IgD-negative memory B cell (primary cell): ENCODE results near the gene PRSS22. TPM values are rescaled to one million over a fixed set of nuclear protein-coding genes. Genes with fewer than 3 reads are reported as not detected.

ENCODE experiments used
- H3K27ac Mint-ChIP-seq, 3 donors: one replicate each; pipeline ENCODE4 v1.8.0; 2020 to 2022; ENCODE audit warnings: mild to moderate bottlenecking in 3 of 3, mixed read lengths in 3 of 3, moderate library complexity in 1 of 3
- H3K27me3 Mint-ChIP-seq: one replicate; pipeline ENCODE4 v1.8.0; 2021; ENCODE audit warnings: mixed read lengths
- H3K36me3 Mint-ChIP-seq: one replicate; pipeline ENCODE4 v1.8.0; 2020; ENCODE audit warnings: mild to moderate bottlenecking, mixed read lengths
- H3K4me1 Mint-ChIP-seq, 3 donors: one replicate each; pipeline ENCODE4 v1.8.0; 2020 to 2022; ENCODE audit warnings: mixed read lengths in 3 of 3, mild to moderate bottlenecking in 1 of 3
- H3K4me3 Mint-ChIP-seq, 4 donors: one replicate each; pipeline ENCODE4 v1.8.0; 2020 to 2022; ENCODE audit warnings: mild to moderate bottlenecking in 4 of 4, mixed read lengths in 4 of 4, moderate library complexity in 3 of 4
- H3K9me3 Mint-ChIP-seq, 3 donors: one replicate each; pipeline ENCODE4 v1.8.0; 2020 to 2021; ENCODE audit warnings: mixed read lengths in 3 of 3, mild to moderate bottlenecking in 1 of 3
- polyA plus RNA-seq: library from polyadenylated mRNA; unstranded; fragments of 300-500 nt; fragmentation: Illumina TruSeq; gene quantifications from one replicate; pipeline ENCODE4 v1.2.3, GENCODE V29; 2021

PRSS22 gene
- polyA plus RNA-seq, 1 donor from 2014 or later: not detected

DNA sequence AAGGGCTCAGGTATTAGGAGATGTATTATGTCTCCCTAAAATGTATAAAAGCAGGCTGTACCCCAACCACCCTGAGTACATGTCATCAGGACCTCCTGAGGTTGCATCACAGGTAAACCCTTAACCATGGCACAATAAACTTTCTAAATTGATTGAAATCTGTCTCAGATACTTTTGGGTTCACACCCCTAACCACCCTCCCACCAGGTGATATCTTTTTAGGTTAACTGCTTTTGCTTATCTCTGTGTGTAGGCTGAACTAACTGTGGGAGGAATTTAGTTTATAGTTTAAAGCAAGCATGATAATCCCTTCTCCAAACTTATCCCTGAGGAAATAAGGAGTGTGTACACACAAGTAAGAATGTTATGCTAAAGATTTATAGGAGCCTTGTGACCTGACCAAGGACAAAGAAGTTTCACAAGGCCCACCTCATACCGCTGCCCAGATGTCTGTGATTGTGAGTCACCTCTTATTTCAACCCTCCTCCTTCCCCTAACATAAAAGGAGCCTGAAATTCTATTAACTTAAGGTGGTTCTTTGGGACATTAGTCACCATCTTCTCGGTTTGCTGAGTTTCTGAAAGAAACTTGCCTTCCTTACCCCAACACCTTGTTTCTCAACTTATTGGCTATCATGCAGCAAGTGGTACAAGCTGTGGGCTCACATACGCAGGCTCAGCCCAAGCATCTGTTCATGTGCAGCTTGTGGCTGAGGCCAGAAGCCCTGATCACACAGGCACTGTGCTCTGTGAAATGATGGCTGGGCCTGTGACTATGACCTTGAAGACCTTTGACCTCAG, 11.3 kb downstream of the PRSS22 start:
- Mint-ChIP-seq H3K4me3 (no peak overlapping the region), H3K9me3 (peaks cover 0 to 6% (median 0%) of the 10 kb centered on the region in 3 donors), H3K4me1 (peaks cover 0 to 4% (median 3%) of the 10 kb centered on the region in 3 donors), H3K27me3 (peaks cover 21% of the 10 kb centered on the region), H3K27ac (no peak overlapping the region), H3K36me3 (no peaks in the 10 kb centered on the region)

DNA sequence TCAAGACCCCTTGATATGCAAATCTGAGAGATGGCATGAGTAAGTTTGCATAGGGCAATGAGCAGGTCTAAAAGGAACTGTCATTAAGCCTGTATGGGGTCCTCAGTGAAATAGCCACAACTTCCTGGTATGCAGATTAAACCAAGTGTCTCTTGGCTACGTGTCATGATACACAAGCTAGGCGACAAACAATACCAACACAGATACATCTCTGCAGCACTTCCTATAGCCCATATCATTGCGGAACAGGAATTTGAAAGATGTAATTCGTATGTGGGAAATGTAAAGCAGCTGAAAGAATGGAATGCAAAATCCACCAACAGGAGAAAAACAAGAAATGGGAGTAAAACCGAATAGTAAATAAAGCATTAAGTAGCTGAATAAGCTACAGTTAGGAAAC, 12.9 kb downstream of the PRSS22 start:
- Mint-ChIP-seq H3K27ac (no peak overlapping the region), H3K9me3 (peaks cover 0 to 7% (median 0%) of the 10 kb centered on the region in 3 donors), H3K36me3 (no peaks in the 10 kb centered on the region), H3K4me3 (no peak overlapping the region), H3K4me1 (peaks cover 1 to 5% (median 4%) of the 10 kb centered on the region in 3 donors), H3K27me3 (peaks cover 21% of the 10 kb centered on the region)

DNA sequence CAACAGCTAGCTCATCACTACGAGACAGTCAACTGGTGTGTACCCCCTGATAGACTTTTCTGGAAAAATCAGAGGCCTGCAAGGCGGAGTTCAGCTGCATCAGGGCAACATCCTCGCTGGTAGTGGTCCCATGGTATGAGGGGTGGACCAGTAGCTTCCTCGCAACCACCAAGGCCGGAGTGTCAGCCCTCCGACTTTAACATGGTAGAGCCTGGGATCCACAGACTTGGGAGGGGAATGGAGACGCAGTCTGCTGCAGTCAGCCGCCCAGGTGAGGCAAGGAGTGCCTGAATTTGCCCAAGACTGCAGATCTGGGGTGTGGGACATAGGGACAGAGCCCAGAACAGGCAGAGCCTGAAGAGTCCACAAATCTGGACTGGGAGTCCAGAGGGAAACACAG, 14.4 kb downstream of the PRSS22 start:
- H3K4me1 Mint-ChIP-seq: peaks cover 1 to 5% (median 4%) of the 10 kb centered on the region in 3 donors
- H3K36me3 Mint-ChIP-seq: no peaks in the 10 kb centered on the region
- peaks cover 12% of the 10 kb centered on the region for H3K27me3 Mint-ChIP-seq
- peak overlapping the region in 2 of 3 donors; percentile 47 to 60 for H3K27ac Mint-ChIP-seq
- H3K4me3 Mint-ChIP-seq: peak overlapping the region in 1 of 4 donors; percentile 67
- H3K9me3 Mint-ChIP-seq: peaks cover 0 to 7% (median 0%) of the 10 kb centered on the region in 3 donors

DNA sequence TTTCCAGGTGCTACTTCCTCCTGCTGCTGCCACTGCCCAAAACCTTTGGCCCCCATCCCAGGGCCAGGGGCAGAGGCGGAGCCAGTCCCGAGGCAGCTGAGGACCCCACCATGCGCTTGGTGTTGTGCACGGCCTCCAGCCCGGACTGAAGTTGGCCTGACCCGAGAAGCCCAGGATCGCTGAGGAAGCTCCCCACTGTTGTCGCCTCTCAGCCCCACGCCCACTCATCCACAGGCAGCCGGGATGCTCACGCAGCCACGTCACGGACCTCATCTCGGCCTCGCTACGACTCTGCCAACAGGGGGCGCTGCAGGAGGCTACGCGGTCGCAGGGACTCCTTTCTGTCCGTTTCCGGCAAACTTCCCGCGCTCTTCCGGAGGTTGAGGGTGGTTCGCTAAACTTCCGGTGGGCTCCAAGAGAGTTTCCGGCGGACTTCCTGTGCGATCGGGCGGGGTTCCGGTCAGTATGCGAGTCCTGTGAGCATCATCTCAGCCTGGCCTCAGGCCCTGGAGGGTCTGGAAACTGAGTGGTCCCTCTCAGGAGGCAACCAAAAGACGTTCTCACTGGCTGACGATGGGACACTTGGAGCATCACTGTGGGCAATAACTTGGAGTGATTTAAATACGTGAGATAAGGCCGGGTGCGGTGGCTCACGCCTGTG, 15.5 kb downstream of the PRSS22 start:
- no peak overlapping the region for H3K27ac Mint-ChIP-seq
- H3K4me3 Mint-ChIP-seq: peak overlapping the region in 3 of 4 donors; percentile 9 to 70 (median 24)
- H3K36me3 Mint-ChIP-seq: no peaks in the 10 kb centered on the region
- peaks cover 4 to 9% (median 5%) of the 10 kb centered on the region in 3 donors for H3K4me1 Mint-ChIP-seq
- H3K27me3 Mint-ChIP-seq: peaks cover 15% of the 10 kb centered on the region
- H3K9me3 Mint-ChIP-seq: peaks cover 0 to 7% (median 0%) of the 10 kb centered on the region in 3 donors

DNA sequence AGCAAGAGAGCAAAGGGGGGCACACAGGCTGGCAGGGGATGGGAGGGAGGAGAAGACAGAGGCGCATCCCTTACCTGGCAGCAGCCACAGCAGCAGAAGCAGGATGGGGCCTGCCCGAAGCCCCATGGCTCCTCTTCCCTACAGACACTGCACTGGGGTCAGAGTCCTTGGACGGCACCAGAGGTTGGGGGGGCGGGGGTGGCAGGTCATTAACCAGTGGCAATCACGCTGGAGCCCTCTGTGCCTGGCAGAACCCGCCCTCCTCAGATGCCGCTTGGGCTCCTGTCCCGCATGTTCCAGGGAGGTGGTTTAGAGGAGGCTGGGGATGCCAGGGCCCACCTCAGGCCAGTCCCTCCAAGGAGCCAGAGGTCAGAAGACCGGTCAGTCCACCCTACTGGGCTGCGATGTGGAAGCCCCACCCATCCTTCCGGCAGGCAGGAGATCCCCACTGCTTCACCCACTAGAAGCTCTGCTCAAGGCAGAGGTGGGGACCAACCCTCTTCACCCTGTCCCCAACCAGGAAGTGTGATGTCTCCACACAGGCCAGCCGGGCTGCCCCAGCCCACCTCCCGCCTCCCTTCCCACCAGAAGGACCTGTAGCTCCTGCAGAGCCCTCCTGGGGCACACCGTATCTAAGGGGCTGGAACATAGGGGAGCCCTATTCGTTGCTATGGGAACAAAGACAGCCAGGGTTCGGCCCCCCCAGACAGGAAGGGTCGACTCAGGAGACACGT, 16.2 kb downstream of the PRSS22 start:
- Mint-ChIP-seq H3K27ac (peak overlapping the region in 1 of 3 donors; percentile 13), H3K36me3 (no peaks in the 10 kb centered on the region), H3K9me3 (peaks cover 0 to 10% (median 0%) of the 10 kb centered on the region in 3 donors), H3K27me3 (peaks cover 9% of the 10 kb centered on the region), H3K4me1 (peaks cover 4 to 9% (median 5%) of the 10 kb centered on the region in 3 donors), H3K4me3 (peak overlapping the region in 1 of 4 donors; percentile 70)

DNA sequence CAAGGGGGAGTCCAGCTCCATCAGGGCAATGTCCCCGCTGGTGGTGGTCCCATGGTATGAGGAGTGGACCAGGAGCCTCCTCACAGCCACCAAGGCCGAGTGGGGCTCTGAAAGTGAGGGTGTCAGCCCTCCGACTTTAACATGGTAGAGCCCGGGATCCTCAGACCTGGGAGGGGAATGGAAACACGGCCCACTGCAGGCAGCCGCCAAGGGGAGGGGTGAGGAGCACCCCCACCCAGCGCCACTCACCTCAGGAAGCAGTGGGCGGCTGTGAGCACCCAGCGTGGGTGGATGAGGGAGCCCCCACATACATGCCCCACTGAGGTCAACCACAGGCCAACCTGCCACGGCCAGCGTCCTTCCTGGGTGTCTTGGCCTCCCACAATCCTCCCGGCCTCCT, 17.1 kb downstream of the PRSS22 start:
- H3K4me3 Mint-ChIP-seq: peak overlapping the region in 1 of 4 donors; percentile 54
- H3K9me3 Mint-ChIP-seq: peaks cover 0 to 6% (median 0%) of the 10 kb centered on the region in 3 donors
- no peak overlapping the region for H3K27ac Mint-ChIP-seq
- peaks cover 6% of the 10 kb centered on the region for H3K27me3 Mint-ChIP-seq
- H3K36me3 Mint-ChIP-seq: no peaks in the 10 kb centered on the region
- H3K4me1 Mint-ChIP-seq: peaks cover 4 to 9% (median 5%) of the 10 kb centered on the region in 3 donors

DNA sequence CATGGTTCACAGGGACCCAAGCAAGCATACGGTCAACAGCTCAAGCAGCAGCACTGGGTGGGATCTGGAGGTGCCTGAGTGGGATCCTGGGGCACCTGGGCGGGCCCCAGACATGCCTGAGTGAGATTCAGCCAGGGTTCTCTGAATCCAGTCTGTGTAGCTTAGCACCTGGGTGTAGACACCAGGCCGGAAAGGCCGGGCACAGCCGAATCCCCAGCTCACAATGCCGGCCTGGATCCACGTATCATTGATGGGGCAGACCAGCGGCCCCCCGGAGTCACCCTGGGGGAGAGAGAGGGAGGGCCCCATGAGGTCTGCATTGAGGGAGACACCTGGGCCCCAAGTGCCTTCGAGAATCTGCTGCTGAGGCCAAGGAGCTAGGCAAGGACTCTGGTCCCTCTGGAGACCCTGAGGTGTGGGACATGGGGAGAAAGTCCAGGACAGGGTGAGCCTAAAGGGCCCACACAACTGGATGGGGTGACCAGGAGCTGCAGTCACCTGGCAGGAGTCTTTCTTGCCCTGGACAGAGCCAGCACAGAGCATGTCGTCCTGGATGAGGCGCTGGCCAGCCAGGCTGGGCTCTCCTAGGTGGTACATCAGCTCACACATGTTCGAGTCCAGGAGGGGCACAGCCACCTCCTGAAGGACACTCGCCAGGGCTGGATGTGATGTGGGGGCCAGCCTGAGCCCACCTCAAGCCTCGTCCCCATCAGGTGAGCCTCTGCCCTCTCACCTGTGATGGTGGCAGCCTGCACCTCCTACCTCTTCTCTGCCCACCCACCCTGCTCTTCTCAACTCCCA, 18.1 kb downstream of the PRSS22 start:
- Mint-ChIP-seq H3K36me3 (no peaks in the 10 kb centered on the region), H3K9me3 (peaks cover 0 to 5% (median 0%) of the 10 kb centered on the region in 3 donors), H3K27ac (no peak overlapping the region), H3K4me1 (peaks cover 4 to 9% (median 5%) of the 10 kb centered on the region in 3 donors), H3K27me3 (peaks cover 8% of the 10 kb centered on the region), H3K4me3 (no peak overlapping the region)

DNA sequence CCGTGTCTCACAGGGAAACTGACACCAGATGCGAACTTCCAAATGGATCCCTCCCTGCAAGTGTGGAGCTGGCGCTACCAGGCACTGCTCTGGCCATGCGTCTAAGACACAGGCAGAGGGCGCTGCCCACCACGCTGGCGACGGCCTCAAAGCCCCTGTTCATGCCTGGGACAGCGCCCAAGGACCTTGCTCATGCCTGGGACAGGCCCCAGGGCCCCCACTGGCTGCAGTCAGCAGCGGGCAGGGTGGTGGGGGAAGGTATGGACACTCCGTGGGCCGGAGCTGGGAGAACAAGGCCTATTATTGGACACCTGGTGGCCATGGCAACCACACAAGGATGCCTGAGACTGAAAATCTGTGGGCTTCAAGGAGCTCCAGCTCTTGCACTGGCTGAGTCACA, 19.0 kb downstream of the PRSS22 start:
- Mint-ChIP-seq H3K9me3 (peaks cover 0 to 4% (median 0%) of the 10 kb centered on the region in 3 donors), H3K27ac (no peak overlapping the region), H3K36me3 (no peaks in the 10 kb centered on the region), H3K4me3 (peak overlapping the region in 1 of 4 donors; percentile 9), H3K4me1 (peaks cover 4 to 9% (median 5%) of the 10 kb centered on the region in 3 donors), H3K27me3 (peaks cover 8% of the 10 kb centered on the region)

DNA sequence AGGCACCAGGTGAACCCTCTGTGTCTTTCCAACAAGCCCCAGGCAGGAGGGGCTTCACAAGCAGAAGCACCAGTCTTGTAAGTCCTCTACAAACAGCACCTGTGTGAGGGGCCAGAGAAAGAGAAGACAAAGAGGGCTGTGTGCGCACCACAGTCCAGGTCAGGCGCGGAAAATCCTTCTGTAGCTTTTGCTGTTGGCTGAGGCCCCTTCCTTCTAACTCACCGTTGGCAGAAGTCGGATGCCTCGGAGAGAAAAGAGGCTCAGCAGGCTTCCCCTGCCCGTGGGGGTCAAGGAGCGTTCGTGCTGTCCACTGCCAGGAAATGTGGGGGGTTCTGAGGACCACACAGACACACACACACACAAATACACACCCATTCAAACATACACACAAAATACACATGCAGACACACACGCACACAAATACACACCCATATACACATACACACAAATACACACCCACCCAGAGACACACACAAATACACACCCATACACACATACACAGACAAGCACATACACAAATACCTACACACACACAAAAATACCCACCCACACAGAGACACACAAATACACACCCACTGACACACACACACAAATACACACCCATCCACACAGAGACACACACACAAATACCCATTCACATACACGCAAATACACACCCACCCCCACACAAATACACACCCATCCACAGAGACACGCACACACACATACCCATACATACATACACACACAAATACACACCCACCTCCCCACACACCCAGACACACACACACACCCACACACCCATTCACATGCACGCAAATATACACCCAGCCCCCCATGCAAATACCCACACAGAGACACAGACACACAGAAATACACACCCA, 21.1 kb downstream of the PRSS22 start:
- peak overlapping the region in 1 of 4 donors; percentile 65 for H3K4me3 Mint-ChIP-seq
- peaks cover 0 to 4% (median 0%) of the 10 kb centered on the region in 3 donors for H3K9me3 Mint-ChIP-seq
- peaks cover 2 to 4% (median 4%) of the 10 kb centered on the region in 3 donors for H3K4me1 Mint-ChIP-seq
- no peaks in the 10 kb centered on the region for H3K36me3 Mint-ChIP-seq
- no peak overlapping the region for H3K27ac Mint-ChIP-seq
- H3K27me3 Mint-ChIP-seq: peaks cover 10% of the 10 kb centered on the region

DNA sequence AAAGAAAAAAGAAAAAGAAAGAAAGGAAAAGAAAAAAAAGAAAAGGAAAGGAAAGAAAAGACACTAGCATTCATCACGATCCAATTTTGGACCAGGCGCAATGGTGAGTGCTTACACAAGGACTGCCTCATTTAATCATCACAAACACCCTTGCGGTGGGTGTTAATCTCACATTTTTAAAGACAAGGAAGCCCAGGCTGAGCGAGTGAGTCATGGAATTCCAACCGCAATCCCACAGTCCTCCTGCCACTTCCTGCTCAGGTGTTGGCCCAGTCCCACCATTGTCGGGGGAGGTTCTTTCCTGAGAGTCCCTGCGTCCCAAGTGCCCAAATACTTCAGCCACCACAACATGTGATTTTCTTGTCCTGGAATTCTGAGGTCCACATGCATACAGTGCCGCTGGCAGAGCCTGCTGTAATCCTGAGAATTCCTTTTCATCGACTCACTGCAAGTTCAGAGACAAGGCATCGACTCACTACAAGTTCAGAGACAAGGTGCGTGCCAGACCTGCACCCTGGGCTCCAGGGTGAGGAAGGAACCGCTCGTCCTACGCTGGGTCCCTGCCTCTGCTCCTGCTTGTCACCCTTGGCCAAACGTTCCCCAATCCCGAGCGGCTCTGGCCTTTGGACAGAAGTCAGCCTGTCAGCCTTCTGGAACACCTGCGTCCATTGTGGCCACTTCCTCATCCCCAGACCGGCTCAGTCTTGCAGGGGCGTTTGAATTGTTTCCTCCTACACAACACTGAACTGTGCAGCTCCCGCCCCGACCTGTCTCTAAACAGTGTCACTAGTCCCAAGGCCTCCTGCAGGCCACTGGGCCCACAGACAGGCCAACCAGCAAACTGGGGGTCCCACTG, 22.1 kb downstream of the PRSS22 start:
- Mint-ChIP-seq H3K36me3 (no peaks in the 10 kb centered on the region), H3K27me3 (peaks cover 18% of the 10 kb centered on the region), H3K4me3 (peak overlapping the region in 1 of 4 donors; percentile 73), H3K4me1 (peaks cover 0 to 4% (median 4%) of the 10 kb centered on the region in 3 donors), H3K27ac (peak overlapping the region in 1 of 3 donors; percentile 31), H3K9me3 (peaks cover 0 to 3% (median 0%) of the 10 kb centered on the region in 3 donors)

DNA sequence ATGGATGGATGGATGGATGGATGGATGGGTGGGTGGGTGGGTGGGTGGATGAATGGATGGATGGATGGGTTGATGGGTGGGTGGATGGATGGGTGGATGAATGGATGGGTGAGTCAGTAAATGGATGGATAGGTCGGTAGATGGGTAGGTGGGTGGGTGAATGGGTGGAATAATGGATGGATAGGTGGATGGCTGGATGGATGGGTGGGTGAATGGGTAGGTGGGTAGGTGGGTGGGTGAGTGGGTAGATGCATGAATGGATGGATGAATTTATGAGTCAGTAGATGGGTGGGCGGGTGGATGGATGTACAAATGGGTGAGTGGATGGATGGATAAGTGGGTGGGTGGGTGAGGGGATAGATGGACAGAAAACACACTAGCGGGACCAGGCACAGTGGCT, 23.0 kb downstream of the PRSS22 start:
- H3K4me3 Mint-ChIP-seq: no peak overlapping the region
- H3K36me3 Mint-ChIP-seq: no peaks in the 10 kb centered on the region
- H3K27ac Mint-ChIP-seq: peak overlapping the region in 1 of 3 donors; percentile 78
- H3K9me3 Mint-ChIP-seq: peaks cover 0 to 2% (median 0%) of the 10 kb centered on the region in 3 donors
- peaks cover 21% of the 10 kb centered on the region for H3K27me3 Mint-ChIP-seq
- peaks cover 0 to 4% (median 3%) of the 10 kb centered on the region in 3 donors for H3K4me1 Mint-ChIP-seq

DNA sequence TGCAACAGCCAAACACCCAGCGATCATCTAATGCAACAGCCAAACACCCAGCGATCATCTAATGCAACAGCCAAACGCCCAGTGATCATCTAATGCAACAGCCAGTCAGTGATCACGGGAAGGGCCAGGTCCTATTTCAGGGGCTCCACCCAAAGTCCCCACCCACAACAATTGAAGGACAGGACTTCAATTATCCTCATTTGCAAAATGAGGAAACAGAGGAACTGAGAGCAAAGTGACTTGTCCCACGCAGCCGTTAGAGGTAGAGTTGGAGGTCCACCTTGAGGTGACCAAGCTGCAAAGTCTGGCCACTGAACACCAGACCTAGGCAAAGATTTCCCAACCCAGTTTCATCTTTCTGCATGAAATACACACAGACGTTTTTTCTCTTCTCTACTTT, 24.2 kb downstream of the PRSS22 start:
- Mint-ChIP-seq H3K27me3 (peaks cover 21% of the 10 kb centered on the region), H3K4me1 (peaks cover 0 to 4% (median 3%) of the 10 kb centered on the region in 3 donors), H3K9me3 (peaks cover 0 to 2% (median 0%) of the 10 kb centered on the region in 3 donors), H3K27ac (no peak overlapping the region), H3K36me3 (no peaks in the 10 kb centered on the region), H3K4me3 (no peak overlapping the region)

DNA sequence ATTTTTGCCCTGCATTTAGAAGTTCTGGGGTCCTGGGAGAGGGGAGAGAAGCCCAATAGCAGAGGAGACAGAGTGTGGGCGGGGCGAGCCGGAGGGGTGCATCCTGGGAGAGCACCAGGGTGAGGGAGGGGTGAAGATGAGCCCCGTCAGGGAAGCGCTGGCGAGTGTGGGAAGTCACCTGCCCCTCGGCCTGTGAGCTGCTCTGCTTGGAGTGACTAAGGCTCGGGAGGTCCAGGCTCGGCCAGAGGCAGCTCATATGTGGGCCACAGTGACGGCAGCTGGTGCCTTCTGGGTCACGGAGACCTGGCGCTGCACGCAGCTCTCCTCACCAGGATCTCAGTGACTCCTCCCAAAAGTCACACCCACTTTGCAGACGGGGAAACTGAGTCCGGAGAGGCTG, 26.8 kb downstream of the PRSS22 start:
- no peaks in the 10 kb centered on the region for H3K9me3 Mint-ChIP-seq
- H3K27me3 Mint-ChIP-seq: peaks cover 18% of the 10 kb centered on the region
- no peaks in the 10 kb centered on the region for H3K36me3 Mint-ChIP-seq
- no peak overlapping the region for H3K4me3 Mint-ChIP-seq
- no peak overlapping the region for H3K27ac Mint-ChIP-seq
- no peaks in the 10 kb centered on the region for H3K4me1 Mint-ChIP-seq
